OCI-LY3 (cell line): ENCODE results near the gene TMEM198.

Experiments used
- EZH2phosphoT487 ChIP-seq: fragments of 200-600 bp; shearing (Covaris generic); IDR thresholded peaks from 2 replicates; pipeline ENCODE4 v1.6.1; 2018; ENCODE audit warnings: antibody characterized with exemption, mixed run types, low read depth
- TF ChIP-seq, protein P1 (sequence below): fragments of 200-600, 300-600 bp; sonication (generic); IDR thresholded peaks from 2 replicates; pipeline ENCODE4 v1.5.1; 2014; ENCODE audit warnings: antibody characterized with exemption, low read length, low read depth

DNA sequence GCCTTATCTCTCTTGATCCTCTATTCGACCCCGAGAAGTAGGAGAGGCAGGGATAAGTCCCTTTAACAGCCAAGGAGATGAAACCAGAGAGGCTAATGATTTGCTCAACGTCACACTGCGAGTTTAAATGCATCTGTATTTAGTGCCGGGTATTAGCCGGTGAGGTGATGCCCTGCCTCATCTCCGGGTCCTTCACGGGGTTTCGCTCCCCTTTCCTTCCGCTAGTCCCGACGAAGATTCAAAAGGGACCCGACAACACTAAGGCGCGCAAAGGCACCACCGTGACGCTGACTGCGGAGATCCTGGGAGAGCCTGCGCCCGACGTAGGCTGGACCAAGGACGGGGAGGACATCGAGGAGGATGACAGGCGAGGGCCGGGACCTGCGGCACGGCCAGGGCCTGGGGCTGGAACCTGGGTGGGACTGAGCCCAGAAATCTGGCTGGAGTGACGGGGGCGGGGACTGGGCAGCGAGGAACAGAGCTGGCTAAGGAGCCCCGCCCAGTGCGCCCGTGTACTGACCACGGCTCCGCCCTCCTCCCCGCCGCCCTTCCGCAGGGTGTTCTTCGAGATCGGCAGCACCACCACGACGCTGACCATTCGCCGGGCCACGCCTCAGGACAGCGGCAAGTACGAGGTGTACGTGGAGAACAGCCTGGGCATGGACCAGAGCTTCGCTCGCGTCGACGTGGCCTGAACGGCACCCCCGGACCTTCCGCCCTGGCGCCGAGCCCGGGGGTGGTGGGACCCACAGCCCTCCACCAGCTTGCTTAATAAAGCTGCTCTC is 46.1 kb upstream of the TMEM198 start:
- TF ChIP-seq, protein P1, sequence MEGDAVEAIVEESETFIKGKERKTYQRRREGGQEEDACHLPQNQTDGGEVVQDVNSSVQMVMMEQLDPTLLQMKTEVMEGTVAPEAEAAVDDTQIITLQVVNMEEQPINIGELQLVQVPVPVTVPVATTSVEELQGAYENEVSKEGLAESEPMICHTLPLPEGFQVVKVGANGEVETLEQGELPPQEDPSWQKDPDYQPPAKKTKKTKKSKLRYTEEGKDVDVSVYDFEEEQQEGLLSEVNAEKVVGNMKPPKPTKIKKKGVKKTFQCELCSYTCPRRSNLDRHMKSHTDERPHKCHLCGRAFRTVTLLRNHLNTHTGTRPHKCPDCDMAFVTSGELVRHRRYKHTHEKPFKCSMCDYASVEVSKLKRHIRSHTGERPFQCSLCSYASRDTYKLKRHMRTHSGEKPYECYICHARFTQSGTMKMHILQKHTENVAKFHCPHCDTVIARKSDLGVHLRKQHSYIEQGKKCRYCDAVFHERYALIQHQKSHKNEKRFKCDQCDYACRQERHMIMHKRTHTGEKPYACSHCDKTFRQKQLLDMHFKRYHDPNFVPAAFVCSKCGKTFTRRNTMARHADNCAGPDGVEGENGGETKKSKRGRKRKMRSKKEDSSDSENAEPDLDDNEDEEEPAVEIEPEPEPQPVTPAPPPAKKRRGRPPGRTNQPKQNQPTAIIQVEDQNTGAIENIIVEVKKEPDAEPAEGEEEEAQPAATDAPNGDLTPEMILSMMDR: no peak
- no peak for TF ChIP-seq EZH2phosphoT487
